Neuron (in vitro differentiated cells): ENCODE measurements around the gene CCND1.

Experiments
- H2AFZ ChIP-seq: one replicate; pipeline ENCODE4 v1.6.1; 2013; ENCODE audit warnings: low read depth, mild to moderate bottlenecking, inconsistent platforms, low read length, moderate library complexity
- H3K27me3 ChIP-seq: one replicate; pipeline ENCODE4 v1.6.1; 2013; ENCODE audit warnings: low read length; ENCODE audit not compliant: insufficient read depth
- H3K36me3 ChIP-seq: one replicate; pipeline ENCODE4 v1.6.1; 2013; ENCODE audit warnings: low read length; ENCODE audit not compliant: insufficient read depth
- H3K4me1 ChIP-seq: one replicate; pipeline ENCODE4 v1.6.1; 2013; ENCODE audit warnings: low read length; ENCODE audit not compliant: insufficient read depth
- H3K4me3 ChIP-seq: 2 replicates; pipeline ENCODE4 v1.5.1; 2013; ENCODE audit warnings: mild to moderate bottlenecking, low read length, moderate library complexity
- H3K9me3 ChIP-seq: one replicate; pipeline ENCODE4 v1.6.1; 2013; ENCODE audit warnings: low read length

Gene CCND1

DNA sequence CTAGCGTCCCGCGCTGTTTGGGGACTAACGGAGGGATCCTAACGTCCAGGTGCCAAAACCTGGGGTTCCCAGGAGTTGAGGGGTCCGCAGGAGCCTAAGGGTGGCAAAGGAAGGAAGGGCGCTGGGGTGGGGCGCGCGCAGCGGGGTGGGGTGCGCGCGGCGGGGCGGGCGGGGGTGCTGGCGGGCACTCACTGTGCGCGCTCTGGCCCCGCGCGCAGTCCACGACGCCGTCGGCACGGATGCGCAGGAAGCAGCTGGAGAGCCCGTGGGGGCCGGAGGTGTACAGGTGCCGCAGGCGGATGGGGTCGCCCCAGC, 62.5 kb downstream of the CCND1 start:
- Histone ChIP-seq H3K4me1 (peaks cover 34% of the 10 kb centered on the region), H3K27me3 (peaks cover 55% of the 10 kb centered on the region)

More for the DNA sequence above, 62.5 kb downstream of the CCND1 start:
- no peaks in the 10 kb centered on the region for H3K9me3 ChIP-seq
- no peaks in the 10 kb centered on the region for H3K36me3 ChIP-seq
- H2AFZ ChIP-seq, result no peak overlapping the region
- H3K4me3 ChIP-seq, result peak overlapping the region; percentile 21
